PC-9 (cell line): ENCODE data around the gene ZNF330. TPM values are rescaled to one million over a fixed set of nuclear protein-coding genes. Genes with fewer than 3 reads are reported as not detected.

Experiments
- BruUV-seq: library from RNA; stranded (reverse); fragments of 400-500 nt; replicated peaks from 2 replicates; lab custom pipeline; 2021; lab: Mats Ljungman, UMichigan
- CTCF ChIA-PET: fragments of 300-600 bp; sonication (Branson Sonifier 250); formaldehyde crosslinking; loops from one replicate; lab custom pipeline; 2022; ENCODE audit warnings: antibody characterized with exemption; lab: Charles Lee
- POLR2A ChIA-PET: fragments of 300-600 bp; sonication (Branson Sonifier 250); formaldehyde crosslinking; loops from one replicate; lab custom pipeline; 2022; ENCODE audit warnings: antibody characterized with exemption; ENCODE audit not compliant: unreplicated experiment; lab: Charles Lee
- DNase-seq, 2 experiments: peaks; one replicate each; pipeline versions ENCODE4 v3.0.0 to v3.0.0-alpha.2; 2015 to 2022; ENCODE audit warnings: mixed read lengths in 1 of 2
- H2AFZ ChIP-seq: fragments of 200-600 bp; sonication (generic); 2 replicates; pipeline ENCODE4 v1.8.1; 2017; ENCODE audit warnings: antibody characterized with exemption
- H3F3A ChIP-seq: fragments of 200-600 bp; sonication (generic); 2 replicates; pipeline ENCODE4 v1.8.1; 2017; ENCODE audit warnings: antibody characterized with exemption, mild to moderate bottlenecking, low read depth; ENCODE audit not compliant: insufficient read depth
- H3K27ac ChIP-seq: fragments of 200-600 bp; sonication (generic); 2 replicates; pipeline ENCODE4 v1.6.1; 2016; ENCODE audit warnings: mixed run types
- H3K27me3 ChIP-seq: fragments of 200-600 bp; sonication (generic); 2 replicates; pipeline ENCODE4 v1.6.1; 2016; ENCODE audit warnings: low read depth, mixed run types; ENCODE audit not compliant: insufficient read depth
- H3K36me3 ChIP-seq: fragments of 200-600 bp; sonication (generic); 2 replicates; pipeline ENCODE4 v1.6.1; 2016; ENCODE audit warnings: low read depth, mixed run types
- H3K4me1 ChIP-seq: fragments of 200-600 bp; sonication (generic); replicated peaks from 2 replicates; pipeline ENCODE4 v1.6.1; 2016; ENCODE audit warnings: mixed run types; ENCODE audit not compliant: insufficient read depth
- H3K4me2 ChIP-seq: fragments of 200-600 bp; sonication (generic); 2 replicates; pipeline ENCODE4 v1.6.1; 2017; ENCODE audit warnings: mixed run types
- H3K4me3 ChIP-seq: fragments of 200-600 bp; sonication (generic); 2 replicates; pipeline ENCODE4 v1.6.1; 2016; ENCODE audit warnings: mixed run types
- H3K79me2 ChIP-seq: fragments of 200-600 bp; sonication (generic); 2 replicates; pipeline ENCODE4 v1.6.1; 2017; ENCODE audit warnings: low read depth, mixed run types
- H3K9me2 ChIP-seq: fragments of 200-600 bp; sonication (generic); 2 replicates; pipeline ENCODE4 v1.8.1; 2017; ENCODE audit warnings: mild to moderate bottlenecking; ENCODE audit not compliant: insufficient read depth
- H3K9me3 ChIP-seq: fragments of 200-600 bp; sonication (generic); 2 replicates; pipeline ENCODE4 v1.8.1; 2016; ENCODE audit warnings: low read depth; ENCODE audit not compliant: insufficient read depth
- H4K20me1 ChIP-seq: fragments of 200-600 bp; sonication (generic); 2 replicates; pipeline ENCODE4 v1.8.1; 2017; ENCODE audit not compliant: insufficient read depth
- CTCF ChIP-seq: fragments of 200-600 bp; sonication (generic); conservative IDR thresholded peaks from 2 replicates; pipeline ENCODE4 v1.6.1; 2017; ENCODE audit warnings: mixed run types, antibody characterized with exemption, mild to moderate bottlenecking, moderate library complexity
- EZH2 ChIP-seq: fragments of 200-600 bp; sonication (generic); IDR thresholded peaks from 2 replicates; pipeline ENCODE4 v1.8.0; 2017; ENCODE audit warnings: antibody characterized with exemption, low read depth
- intact Hi-C: fragments of 100-400 bp; cut with micrococcal nuclease; formaldehyde crosslinking; loops from one replicate; pipeline ENCODE4 v1.10.0; 2022; ENCODE audit not compliant: unreplicated experiment
- total RNA-seq: library from RNA; stranded (reverse); gene quantifications from 2 replicates; pipeline ENCODE4 v1.2.3, GENCODE V29; 2021

The ZNF330 gene
- total RNA-seq, 1 experiment from 2014 or later = 22.5 TPM

DNA sequence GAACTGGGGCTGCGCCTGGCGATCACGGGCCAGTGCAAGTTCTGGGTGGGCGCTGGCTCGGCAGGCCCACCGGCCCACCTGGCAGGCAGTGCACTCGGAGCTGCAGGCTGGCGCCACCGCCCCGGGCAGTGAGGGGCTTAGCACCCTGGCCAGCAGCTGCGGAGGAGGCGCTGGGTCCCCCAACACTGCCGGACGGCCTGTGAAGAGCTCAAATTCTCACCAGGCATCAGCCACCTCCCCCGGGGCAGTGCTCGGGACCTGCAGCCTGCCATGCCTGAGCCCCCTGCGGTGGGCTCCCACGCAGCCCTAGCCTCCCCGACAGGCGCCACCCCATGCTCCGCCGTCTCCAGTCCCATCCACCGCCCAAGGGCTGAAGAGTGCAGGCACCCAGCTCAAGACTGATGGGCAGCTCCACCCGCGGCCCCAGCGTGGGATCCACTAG is 7.1 kb upstream of the ZNF330 start:
- no peak overlapping the region for H3K4me3 ChIP-seq
- H3K36me3 ChIP-seq = no peaks in the 10 kb centered on the region
- no peak overlapping the region for H2AFZ ChIP-seq
- TF ChIP-seq CTCF (no peak), EZH2 (no peak)
- H3F3A ChIP-seq = no peaks in the 10 kb centered on the region
- H3K27me3 ChIP-seq = no peaks in the 10 kb centered on the region
- no peaks in the 10 kb centered on the region for H3K9me2 ChIP-seq
- BruUV-seq = no TSS peak
- no peaks in the 10 kb centered on the region for H3K4me1 ChIP-seq
- no peaks in the 10 kb centered on the region for H4K20me1 ChIP-seq
- no peak overlapping the region for H3K27ac ChIP-seq
- ChIA-PET POLR2A (no interaction called here), CTCF (no interaction called here)
- intact Hi-C loops = no loop called here
- no peaks in the 10 kb centered on the region for H3K9me3 ChIP-seq
- no peak for DNase-seq
- H3K4me2 ChIP-seq = no peak overlapping the region
- no peaks in the 10 kb centered on the region for H3K79me2 ChIP-seq

- no peaks in the 10 kb centered on the region for H3K9me2 ChIP-seq
- intact Hi-C loops = no loop called here
- H3F3A ChIP-seq = no peaks in the 10 kb centered on the region
- H3K4me3 ChIP-seq = no peak overlapping the region
- BruUV-seq = no TSS peak
- POLR2A ChIA-PET = no interaction called here
- DNase-seq = no peak
- no peak overlapping the region for H2AFZ ChIP-seq
- H3K9me3 ChIP-seq = no peaks in the 10 kb centered on the region
- no peak overlapping the region for H3K27ac ChIP-seq
- no peaks in the 10 kb centered on the region for H4K20me1 ChIP-seq
- no peak for TF ChIP-seq CTCF
- no peak for TF ChIP-seq EZH2
- CTCF ChIA-PET = no interaction called here
- H3K27me3 ChIP-seq = no peaks in the 10 kb centered on the region
- H3K36me3 ChIP-seq = no peaks in the 10 kb centered on the region
- no peaks in the 10 kb centered on the region for H3K4me1 ChIP-seq
- H3K4me2 ChIP-seq = no peak overlapping the region
- no peaks in the 10 kb centered on the region for H3K79me2 ChIP-seq
These were observed 5.7 kb upstream of the ZNF330 start for GRCh38 chr4:141215030-141215429.

GRCh38 chr4:141216002-141216761 is 4.5 kb upstream of the ZNF330 start:
- 0 out of 2 replicates have a peak, but pooled peaks cover 5% of the 10 kb centered on the region for H3K4me1 ChIP-seq
- DNase-seq = no peak
- H3K27me3 ChIP-seq = no peaks in the 10 kb centered on the region
- H4K20me1 ChIP-seq = no peaks in the 10 kb centered on the region
- no peak overlapping the region for H3K4me2 ChIP-seq
- H3K4me3 ChIP-seq = no peak overlapping the region
- peaks cover 4% of the 10 kb centered on the region for H3K79me2 ChIP-seq
- no peak overlapping the region for H3K27ac ChIP-seq
- intact Hi-C loops = no loop called here
- TF ChIP-seq CTCF (no peak), EZH2 (no peak)
- no peaks in the 10 kb centered on the region for H3K9me3 ChIP-seq
- H3K9me2 ChIP-seq = no peaks in the 10 kb centered on the region
- no peaks in the 10 kb centered on the region for H3K36me3 ChIP-seq
- ChIA-PET POLR2A (interaction anchor here (0.8 kb wide), 1 partner anchor 13 kb away, joined by 11 read pairs; no protein-coding TSS in a partner anchor), CTCF (no interaction called here)
- H3F3A ChIP-seq = no peaks in the 10 kb centered on the region
- H2AFZ ChIP-seq = no peak overlapping the region
- no TSS peak for BruUV-seq
